Fibroblast of the aortic adventitia (primary cell): ENCODE data around the gene STOX1. TPM values are rescaled to one million over a fixed set of nuclear protein-coding genes. Genes with fewer than 3 reads are reported as not detected.
A peak's percentile ranks its signal among the peaks of the same experiment; 100 is the strongest.
"Not testable (repeated sequence)": the region's sequence is repeated elsewhere in the genome, so short reads cannot be mapped to it uniquely, and the experiment has no call there.

ENCODE experiments used
- DNase-seq: peaks from one replicate; pipeline ENCODE4 v3.0.0-alpha.2; 2010; ENCODE audit warnings: low read depth
- H3K4me3 ChIP-seq: 2 replicates; pipeline ENCODE4 v1.5.1; 2011; ENCODE audit warnings: low read depth, mild to moderate bottlenecking, control low read depth, low read length, moderate library complexity
- CTCF ChIP-seq: IDR thresholded peaks from 2 replicates; pipeline ENCODE4 v1.5.1; 2011; ENCODE audit warnings: mild to moderate bottlenecking, low read length, control low read depth, inconsistent platforms; ENCODE audit not compliant: insufficient read depth
- total RNA-seq: library from RNA; depleted of rRNA; stranded (reverse); fragments of >200 nt; gene quantifications from 2 replicates; pipeline ENCODE4 v1.2.3, GENCODE V29; 2012; ENCODE audit warnings: low replicate concordance

STOX1 gene
- total RNA-seq, 1 donor: 0.09 TPM

GRCh38 chr10:68813559-68813958 lies 13.8 kb upstream of the STOX1 start:
- no peak overlapping the region for H3K4me3 ChIP-seq
- DNase-seq: no peak
- no peak for TF ChIP-seq CTCF

- no peak for TF ChIP-seq CTCF
- no peak for DNase-seq
- no peak overlapping the region for H3K4me3 ChIP-seq
Measured at GRCh38 chr10:68816796-68817412, 10.4 kb upstream of the STOX1 start.

- not testable (repeated sequence) for H3K4me3 ChIP-seq, DNase-seq
Measured at GRCh38 chr10:68820359-68820758, 7.0 kb upstream of the STOX1 start.

DNA sequence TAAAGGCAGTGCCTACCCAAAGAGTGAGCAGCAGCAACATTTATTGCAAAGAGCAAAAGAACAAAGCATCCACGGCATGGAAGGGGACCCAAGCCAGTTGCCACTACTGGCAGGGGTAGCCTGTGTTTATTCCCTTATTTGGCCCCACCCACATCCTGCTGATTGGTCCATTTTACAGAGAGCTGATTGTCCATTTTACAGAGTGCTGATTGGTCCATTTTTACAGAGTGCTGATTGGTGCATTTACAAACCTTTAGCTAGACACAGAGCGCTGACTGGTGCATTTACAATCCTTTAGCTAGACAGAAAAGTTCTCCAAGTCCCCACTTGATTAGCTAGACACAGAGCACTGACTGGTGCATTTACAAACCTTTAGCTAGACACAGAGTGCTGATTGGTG lies 4.7 kb upstream of the STOX1 start:
- not testable (repeated sequence) for DNase-seq, H3K4me3 ChIP-seq

- peak overlapping the region; percentile 62 for H3K4me3 ChIP-seq
- DNase-seq: not testable (repeated sequence)
Measured at GRCh38 chr10:68827592-68827959, 245 bp downstream of the STOX1 start.

GRCh38 chr10:68828083-68828601 lies 811 bp downstream of the STOX1 start:
- peak overlapping the region; percentile 33 for H3K4me3 ChIP-seq
- not testable (repeated sequence) for DNase-seq

- TF ChIP-seq CTCF: no peak
Measured at GRCh38 chr10:68828833-68829232, 1.5 kb downstream of the STOX1 start.

DNA sequence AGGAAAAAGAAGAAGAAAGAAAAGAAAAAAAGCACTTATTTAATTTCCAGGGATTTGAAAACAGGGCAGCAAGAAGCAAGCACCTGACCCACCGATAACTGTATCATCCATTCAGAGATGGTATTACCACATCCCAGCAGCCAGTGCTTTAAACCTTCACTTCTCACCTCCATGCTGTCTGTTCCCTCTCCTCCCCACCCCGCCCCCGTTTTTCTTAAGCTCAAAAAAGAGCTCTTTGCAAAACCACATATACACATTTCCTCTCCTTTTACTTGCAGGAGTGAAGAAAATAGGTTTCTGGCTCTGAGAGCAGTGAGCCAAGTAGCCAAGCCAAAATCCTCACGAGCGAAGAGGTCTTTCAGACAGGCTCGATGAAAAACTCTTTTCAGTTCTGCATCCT lies 2.2 kb downstream of the STOX1 start:
- no peak for DNase-seq
- no peak for TF ChIP-seq CTCF
- no peak overlapping the region for H3K4me3 ChIP-seq

More at GRCh38 chr10:68828833-68829232, 1.5 kb downstream of the STOX1 start:
- DNase-seq: no peak
- H3K4me3 ChIP-seq: no peak overlapping the region

DNA sequence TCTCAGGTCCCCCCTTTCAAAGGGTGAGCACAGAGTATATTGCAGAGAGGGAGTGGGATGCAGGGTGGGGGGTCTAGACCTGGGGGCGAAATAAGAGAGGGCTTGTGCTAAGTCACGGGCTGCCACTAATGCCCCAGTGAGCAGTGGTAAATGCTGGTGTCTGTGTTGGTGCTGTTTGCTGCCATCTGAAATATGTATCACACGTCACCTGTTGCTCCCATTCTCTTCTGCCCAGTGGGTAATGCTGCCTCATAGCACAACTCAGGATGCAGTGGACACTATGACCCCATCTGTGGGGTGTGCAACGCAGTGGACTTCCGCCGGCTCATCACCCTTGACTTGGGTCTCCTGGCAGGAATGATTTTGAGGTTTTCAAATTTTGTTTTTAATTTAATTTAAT lies 2.6 kb downstream of the STOX1 start:
- no peak for TF ChIP-seq CTCF
- no peak overlapping the region for H3K4me3 ChIP-seq
- no peak for DNase-seq
